Mammary epithelial cell (primary cell): ENCODE data around the gene MBP.

ENCODE experiments used
- EZH2 ChIP-seq: IDR thresholded peaks from 2 replicates; pipeline ENCODE4 v1.6.1; 2012; ENCODE audit warnings: low read length, inconsistent platforms, borderline replicate concordance
- TF ChIP-seq, protein P1 (sequence below), 2 donors: IDR thresholded peaks in 1 of 2; conservative IDR thresholded peaks in 1 of 2; 2 replicates each; pipeline ENCODE4 v1.5.1; 2011 to 2012; ENCODE audit warnings: inconsistent platforms in 2 of 2, low read length in 2 of 2, mild to moderate bottlenecking in 2 of 2, control low read depth in 1 of 2, low read depth in 1 of 2; ENCODE audit not compliant: insufficient read depth in 1 of 2; ENCODE audit errors: extremely low read depth in 1 of 2

DNA sequence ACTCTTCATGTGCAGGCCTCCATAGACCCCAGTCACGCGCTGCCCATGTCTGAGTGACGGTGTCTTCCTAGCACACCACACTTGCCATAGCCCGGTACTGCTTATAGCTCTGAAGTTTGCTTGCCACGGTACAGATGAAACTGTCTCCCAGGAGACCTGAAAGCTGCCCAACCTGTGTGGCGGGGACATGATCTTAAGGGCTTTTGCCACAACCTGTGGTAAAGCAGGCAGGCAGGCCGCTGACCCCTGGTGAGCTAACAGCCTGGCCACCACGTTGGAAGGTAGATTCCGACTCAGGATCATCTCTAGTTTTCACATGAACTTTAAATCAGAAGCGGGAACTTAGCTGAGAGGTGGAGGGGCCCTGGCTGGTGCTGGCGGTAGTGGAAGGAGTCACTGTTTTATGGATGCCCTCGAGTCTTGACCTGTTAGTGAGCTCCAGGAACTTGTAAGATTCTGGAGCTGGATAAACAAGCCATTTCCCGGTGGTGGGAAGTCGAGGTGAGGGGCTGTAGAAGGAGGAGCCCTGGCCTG, 156.9 kb downstream of the MBP start:
- TF ChIP-seq, protein P1, sequence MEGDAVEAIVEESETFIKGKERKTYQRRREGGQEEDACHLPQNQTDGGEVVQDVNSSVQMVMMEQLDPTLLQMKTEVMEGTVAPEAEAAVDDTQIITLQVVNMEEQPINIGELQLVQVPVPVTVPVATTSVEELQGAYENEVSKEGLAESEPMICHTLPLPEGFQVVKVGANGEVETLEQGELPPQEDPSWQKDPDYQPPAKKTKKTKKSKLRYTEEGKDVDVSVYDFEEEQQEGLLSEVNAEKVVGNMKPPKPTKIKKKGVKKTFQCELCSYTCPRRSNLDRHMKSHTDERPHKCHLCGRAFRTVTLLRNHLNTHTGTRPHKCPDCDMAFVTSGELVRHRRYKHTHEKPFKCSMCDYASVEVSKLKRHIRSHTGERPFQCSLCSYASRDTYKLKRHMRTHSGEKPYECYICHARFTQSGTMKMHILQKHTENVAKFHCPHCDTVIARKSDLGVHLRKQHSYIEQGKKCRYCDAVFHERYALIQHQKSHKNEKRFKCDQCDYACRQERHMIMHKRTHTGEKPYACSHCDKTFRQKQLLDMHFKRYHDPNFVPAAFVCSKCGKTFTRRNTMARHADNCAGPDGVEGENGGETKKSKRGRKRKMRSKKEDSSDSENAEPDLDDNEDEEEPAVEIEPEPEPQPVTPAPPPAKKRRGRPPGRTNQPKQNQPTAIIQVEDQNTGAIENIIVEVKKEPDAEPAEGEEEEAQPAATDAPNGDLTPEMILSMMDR (conservative IDR thresholded peaks at IDR 0.05 in 1 of 2, IDR thresholded peaks at IDR 0.05 in 1 of 2; ENCODE audit: extremely low read depth in 1 of 2, insufficient read depth in 1 of 2, low read depth in 1 of 2, low read length in 2 of 2) = no peak
- TF ChIP-seq EZH2 = no peak
